IMR-90 (cell line): Measurements from ENCODE around the gene NMBR.

Experiments used
- CHD1 ChIP-seq: IDR thresholded peaks from 2 replicates; pipeline ENCODE4 v1.6.1; 2012; ENCODE audit warnings: low read depth, low read length, improper control_type of control experiment
- CTCF ChIP-seq: conservative IDR thresholded peaks from 2 replicates; pipeline ENCODE4 v1.5.1; 2012; ENCODE audit warnings: mild to moderate bottlenecking, low read depth, low read length, improper control_type of control experiment
- MAFK ChIP-seq: IDR thresholded peaks from 2 replicates; pipeline ENCODE4 v1.6.1; 2012; ENCODE audit warnings: low read depth, low read length, improper control_type of control experiment
- POLR2A ChIP-seq: IDR thresholded peaks from 2 replicates; pipeline ENCODE4 v1.6.1; 2012; ENCODE audit warnings: mild to moderate bottlenecking, low read depth, low read length
- RAD21 ChIP-seq: IDR thresholded peaks from 2 replicates; pipeline ENCODE4 v1.6.1; 2012; ENCODE audit warnings: low read length, improper control_type of control experiment

DNA sequence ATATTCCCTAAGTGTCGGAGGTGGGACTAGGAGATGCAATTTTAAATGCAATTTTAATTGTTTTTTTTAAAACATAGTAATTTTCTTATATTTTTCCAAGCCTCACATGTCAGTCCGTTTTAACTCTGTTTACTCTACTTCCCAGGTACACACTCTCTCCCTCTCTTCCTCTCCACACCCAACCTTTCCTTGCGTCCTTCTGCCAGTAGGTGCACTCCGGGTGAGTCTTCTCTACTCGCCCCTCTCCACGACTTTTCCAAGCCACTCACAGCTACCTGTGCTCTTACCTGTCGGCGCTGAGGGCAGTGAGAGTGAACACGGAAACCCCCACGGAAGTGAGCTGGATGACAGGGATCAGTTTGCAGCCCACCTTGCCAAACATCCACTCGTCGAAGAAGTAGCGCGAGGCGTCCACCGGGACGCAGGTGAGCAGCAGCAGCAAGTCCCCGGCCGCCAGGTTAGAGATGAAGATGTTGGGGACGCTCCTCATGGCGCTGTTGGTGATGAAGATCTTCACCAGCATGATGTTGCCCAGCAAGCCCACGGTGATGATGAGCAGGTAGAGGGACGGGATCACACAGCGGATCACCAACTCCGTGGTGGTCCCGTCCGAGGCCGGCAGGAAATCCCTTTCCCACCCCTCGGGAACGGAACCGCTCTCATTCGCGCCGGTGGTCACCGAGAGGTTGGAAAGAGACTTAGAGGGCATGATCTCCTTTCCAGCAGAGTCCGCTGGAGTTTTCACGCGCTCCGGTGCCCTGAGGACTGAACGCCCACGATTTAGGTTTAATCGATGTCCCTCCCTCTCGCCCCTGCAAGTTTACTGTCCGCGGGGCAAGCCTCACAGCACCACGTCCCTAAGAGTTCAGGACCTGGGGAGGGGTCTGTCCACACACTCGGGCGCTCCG, 58.7 kb downstream of the NMBR start:
- TF ChIP-seq CTCF = no peak
- TF ChIP-seq CHD1 = no peak
- TF ChIP-seq POLR2A = no peak
- no peak for TF ChIP-seq MAFK
- TF ChIP-seq RAD21 = no peak
